Cerebellar nuclear complex (tissue), 1 donor: Measurements from ENCODE around the gene SPPL2C.
"Not testable (repeated sequence)": the region's sequence is repeated elsewhere in the genome, so short reads cannot be mapped to it uniquely, and the experiment has no call there.

Experiments used
- DNase-seq, 2 experiments: peaks; one replicate each; lab custom pipeline; 2025; lab: John Stamatoyannopoulos, UW

SPPL2C gene

DNA sequence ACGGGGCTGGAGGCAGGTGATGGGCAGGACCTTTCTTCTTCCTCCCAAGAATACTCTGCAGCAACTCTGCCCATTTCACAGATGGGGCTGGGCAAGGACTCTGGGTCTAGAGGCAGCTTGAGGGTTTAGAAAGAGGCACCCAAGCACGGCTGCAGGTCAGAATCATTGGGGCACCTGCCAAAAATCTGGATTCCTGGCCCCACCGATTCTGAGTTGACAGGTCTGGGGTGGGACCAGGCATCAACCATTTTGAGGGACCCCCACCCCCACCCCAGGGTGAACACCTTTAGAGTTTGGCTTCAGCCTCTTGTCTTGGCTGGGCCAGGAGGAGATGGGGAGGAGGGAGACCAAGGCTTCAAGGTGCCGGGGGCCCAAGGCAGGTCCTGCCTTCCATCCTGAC is 5.3 kb downstream of the SPPL2C start:
- no peak for DNase-seq

DNA sequence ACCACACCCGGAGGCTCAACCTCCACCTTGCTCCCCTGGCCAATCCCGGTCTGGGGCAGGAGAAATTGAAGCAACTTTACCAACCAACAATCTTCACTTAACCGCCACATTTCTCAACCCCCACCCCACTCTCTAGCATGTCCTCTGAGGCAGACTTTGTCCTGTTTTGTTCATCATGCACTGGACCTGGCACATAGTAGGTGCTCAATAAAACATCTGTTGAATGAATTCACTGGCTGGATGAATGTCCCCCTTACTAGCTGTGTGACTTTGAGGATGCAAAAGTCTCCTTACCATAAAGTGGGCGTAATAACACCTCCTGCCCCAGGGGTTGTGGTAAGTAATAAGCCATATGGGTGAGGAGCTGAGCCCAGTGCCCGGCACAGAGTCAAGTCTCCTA is 5.8 kb downstream of the SPPL2C start:
- no peak for DNase-seq

DNA sequence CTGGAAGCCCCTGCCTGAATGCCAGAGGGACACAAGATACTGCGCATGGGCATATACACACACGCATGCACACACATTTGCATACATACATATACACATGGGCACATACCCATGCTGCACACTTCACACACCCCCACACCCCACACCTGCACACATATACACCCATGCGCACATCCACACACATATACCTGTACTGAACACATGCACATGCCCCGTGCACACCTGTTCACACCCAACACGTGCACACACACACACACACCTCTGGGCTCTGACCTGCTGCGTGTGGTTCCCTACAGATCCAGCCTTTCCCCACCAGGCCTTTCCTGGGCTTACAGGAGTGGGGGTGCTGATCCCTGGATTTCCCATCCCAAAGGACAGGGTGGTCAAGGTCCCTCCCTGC is 6.3 kb downstream of the SPPL2C start:
- no peak for DNase-seq

GRCh38 chr17:45851464-45851863 is 6.8 kb downstream of the SPPL2C start:
- no peak for DNase-seq

DNA sequence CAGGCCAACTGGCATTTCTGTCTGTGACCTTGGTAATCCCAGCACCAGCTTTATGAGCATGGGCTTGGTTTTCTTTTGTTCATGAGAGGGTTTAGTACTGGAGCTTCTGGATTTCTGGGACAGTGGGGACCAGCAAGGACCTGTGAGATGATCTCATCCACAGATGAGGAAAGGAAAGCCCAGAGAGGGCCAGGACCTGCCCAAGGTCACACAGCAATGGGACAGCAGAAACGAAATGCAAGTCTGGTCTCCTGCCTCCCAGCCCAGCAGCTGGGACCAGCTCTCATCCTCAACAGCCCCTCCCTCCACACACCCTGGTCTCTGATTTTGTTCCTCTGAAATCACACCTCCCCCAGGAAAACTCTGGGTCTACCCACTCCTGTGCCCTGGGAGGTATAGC is 7.2 kb downstream of the SPPL2C start:
- no peak for DNase-seq

- peak in 1 of 2 experiments; percentile 53 for DNase-seq
Measured at GRCh38 chr17:45852535-45853297, 8.0 kb downstream of the SPPL2C start.

- DNase-seq: no peak
Measured at GRCh38 chr17:45854209-45854608, 9.5 kb downstream of the SPPL2C start.

GRCh38 chr17:45855691-45856336 is 11.1 kb downstream of the SPPL2C start:
- no peak for DNase-seq

DNA sequence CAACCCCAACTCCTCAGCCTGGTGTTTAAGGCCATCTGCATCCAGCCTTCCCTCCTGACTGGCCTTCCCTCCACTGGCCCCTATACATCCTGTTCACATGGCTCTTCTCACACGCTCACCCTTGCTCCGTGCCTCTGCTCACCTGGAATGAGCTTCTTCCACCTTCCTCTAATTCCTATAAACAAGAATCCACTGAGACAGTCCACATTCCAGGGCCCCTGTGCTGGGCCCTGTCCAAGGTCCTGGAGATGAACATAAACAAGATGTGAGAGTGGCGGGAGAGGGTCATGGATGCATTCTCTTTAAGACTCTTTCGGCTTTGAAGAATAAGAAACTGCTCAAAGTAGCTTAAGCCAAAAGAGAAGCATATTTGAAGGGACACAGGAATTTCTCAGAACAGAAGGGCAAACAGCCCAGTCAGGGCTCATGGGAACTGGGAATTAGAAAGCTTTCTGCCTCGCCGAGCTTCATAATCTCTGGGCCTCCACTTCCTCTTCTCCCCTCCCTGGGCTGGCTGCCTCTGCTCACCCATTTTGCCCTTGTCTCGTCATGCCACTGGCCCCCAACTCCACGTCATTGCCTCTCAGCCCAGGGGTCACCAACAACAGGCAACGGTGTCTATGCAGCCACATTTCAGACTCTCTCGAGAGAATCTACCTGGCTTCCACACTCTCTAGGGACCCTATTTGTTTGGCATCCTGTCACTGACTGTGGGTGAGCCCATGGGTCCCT is 13.5 kb downstream of the SPPL2C start:
- no peak for DNase-seq

- DNase-seq: peak; percentile 78 to 93
Measured at GRCh38 chr17:45861165-45861564, 16.5 kb downstream of the SPPL2C start.

DNA sequence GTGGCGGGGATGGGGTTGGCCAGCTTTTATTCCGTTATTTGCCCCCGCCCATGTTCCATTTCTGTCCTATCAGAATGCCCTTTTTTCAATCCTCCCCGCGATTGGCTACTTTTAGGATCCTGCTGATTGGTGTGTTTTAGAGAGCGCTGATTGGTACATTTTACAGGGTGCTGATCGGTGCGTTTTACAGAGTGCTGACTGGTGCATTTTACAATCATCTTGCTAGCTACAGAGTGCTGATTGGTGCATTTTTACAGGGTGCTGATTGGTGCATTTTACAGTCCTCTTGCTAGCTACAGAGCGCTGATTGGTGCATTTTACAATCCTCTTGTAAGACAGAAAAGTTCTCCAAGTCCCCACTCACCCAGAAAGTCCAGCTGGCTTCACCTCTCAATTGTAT is 17.4 kb downstream of the SPPL2C start:
- not testable (repeated sequence) for DNase-seq

GRCh38 chr17:45863857-45864654 is 19.4 kb downstream of the SPPL2C start:
- DNase-seq: no peak

DNA sequence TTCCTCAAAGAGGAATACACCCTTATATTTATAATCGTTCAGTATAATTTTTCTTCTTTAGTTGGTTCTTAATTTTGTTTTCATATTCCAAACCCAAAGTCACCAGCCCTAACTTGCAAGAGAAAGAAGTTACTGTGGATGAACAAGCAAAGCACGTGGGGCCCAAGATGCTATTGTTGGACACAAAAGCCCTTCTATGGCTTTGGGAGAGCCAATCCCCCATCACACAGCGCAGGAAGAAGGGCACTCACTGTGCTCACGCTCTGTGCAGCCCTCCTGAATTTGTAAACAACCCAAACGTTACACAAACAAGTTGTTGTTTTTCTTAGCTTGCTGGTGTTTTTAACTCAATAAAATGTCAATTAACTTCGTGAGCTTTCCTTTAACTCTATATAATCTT is 22.5 kb downstream of the SPPL2C start:
- no peak for DNase-seq

- no peak for DNase-seq
Measured at GRCh38 chr17:45867702-45868101, 23.0 kb downstream of the SPPL2C start.

DNA sequence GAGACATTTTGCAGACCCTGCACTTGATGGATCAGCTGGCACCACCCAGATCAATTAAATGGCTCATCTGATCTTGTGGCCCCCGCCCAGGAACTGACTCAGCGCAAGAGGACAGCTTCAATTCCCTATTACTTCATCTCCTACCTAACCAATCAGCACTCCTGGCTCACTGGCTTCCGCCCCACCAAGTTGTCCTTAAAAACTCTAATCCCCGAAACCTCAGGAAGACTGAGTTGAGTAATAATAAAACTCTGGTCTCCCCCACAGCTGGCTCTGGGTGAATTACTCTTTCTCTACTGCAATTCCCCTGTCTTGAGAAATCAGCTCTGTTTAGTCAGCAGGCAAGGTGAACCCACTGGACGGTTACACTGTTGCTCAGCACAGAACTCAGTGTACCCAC is 23.6 kb downstream of the SPPL2C start:
- DNase-seq: no peak

GRCh38 chr17:45869676-45870341 is 25.1 kb downstream of the SPPL2C start:
- DNase-seq: no peak

GRCh38 chr17:45870342-45870974 is 25.8 kb downstream of the SPPL2C start:
- DNase-seq: no peak

- DNase-seq: no peak
Measured at GRCh38 chr17:45871718-45872117, 27.0 kb downstream of the SPPL2C start.

GRCh38 chr17:45873728-45874127 is 29.0 kb downstream of the SPPL2C start:
- no peak for DNase-seq

- DNase-seq: no peak
Measured at GRCh38 chr17:45874151-45874550, 29.5 kb downstream of the SPPL2C start.

- DNase-seq: no peak
Measured at GRCh38 chr17:45876539-45876938, 31.9 kb downstream of the SPPL2C start.
